ENCODE data around the gene CCDC90B.
"Not testable (repeated sequence)": the region's sequence is repeated elsewhere in the genome, so short reads cannot be mapped to it uniquely, and the experiment has no call there.

The CCDC90B gene

GRCh38 chr11:83311701-83312100 lies 25.5 kb upstream of the CCDC90B start:
- no peaks in the 10 kb centered on the region for H3F3A ChIP-seq (ENCODE audit: insufficient read depth, low read length)
- no peak overlapping the region for H3K4me2 ChIP-seq (ENCODE audit: low read length)
- no peaks in the 10 kb centered on the region for H3K9me2 ChIP-seq (ENCODE audit: low read depth, low read length)
- no peak overlapping the region for H2AFZ ChIP-seq (ENCODE audit: low read length)
- no peak overlapping the region for H3K27ac ChIP-seq (ENCODE audit: low read depth, low read length, poor library complexity, severe bottlenecking)
- H3K9me3 ChIP-seq (ENCODE audit: low read length): no peaks in the 10 kb centered on the region
- no peaks in the 10 kb centered on the region for H3K4me1 ChIP-seq (ENCODE audit: insufficient read depth, low read length, severe bottlenecking)
- TF ChIP-seq EZH2 (IDR thresholded peaks at IDR 0.05; ENCODE audit: borderline replicate concordance, low read length): no peak
- TF ChIP-seq, protein P1, sequence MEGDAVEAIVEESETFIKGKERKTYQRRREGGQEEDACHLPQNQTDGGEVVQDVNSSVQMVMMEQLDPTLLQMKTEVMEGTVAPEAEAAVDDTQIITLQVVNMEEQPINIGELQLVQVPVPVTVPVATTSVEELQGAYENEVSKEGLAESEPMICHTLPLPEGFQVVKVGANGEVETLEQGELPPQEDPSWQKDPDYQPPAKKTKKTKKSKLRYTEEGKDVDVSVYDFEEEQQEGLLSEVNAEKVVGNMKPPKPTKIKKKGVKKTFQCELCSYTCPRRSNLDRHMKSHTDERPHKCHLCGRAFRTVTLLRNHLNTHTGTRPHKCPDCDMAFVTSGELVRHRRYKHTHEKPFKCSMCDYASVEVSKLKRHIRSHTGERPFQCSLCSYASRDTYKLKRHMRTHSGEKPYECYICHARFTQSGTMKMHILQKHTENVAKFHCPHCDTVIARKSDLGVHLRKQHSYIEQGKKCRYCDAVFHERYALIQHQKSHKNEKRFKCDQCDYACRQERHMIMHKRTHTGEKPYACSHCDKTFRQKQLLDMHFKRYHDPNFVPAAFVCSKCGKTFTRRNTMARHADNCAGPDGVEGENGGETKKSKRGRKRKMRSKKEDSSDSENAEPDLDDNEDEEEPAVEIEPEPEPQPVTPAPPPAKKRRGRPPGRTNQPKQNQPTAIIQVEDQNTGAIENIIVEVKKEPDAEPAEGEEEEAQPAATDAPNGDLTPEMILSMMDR (IDR thresholded peaks at IDR 0.05; ENCODE audit: low read length): no peak
- H3K79me2 ChIP-seq (ENCODE audit: insufficient read depth, low read length): no peaks in the 10 kb centered on the region
- H4K20me1 ChIP-seq (ENCODE audit: insufficient read depth, low read length): no peaks in the 10 kb centered on the region
- no peak overlapping the region for H3K4me3 ChIP-seq (ENCODE audit: low read depth, low read length, poor library complexity, severe bottlenecking)
- no peak overlapping the region for H3K9ac ChIP-seq (ENCODE audit: low read length)
- H3K36me3 ChIP-seq (ENCODE audit: insufficient read depth, low read length): no peaks in the 10 kb centered on the region
- H3K27me3 ChIP-seq (ENCODE audit: insufficient read depth, low read length): no peaks in the 10 kb centered on the region

DNA sequence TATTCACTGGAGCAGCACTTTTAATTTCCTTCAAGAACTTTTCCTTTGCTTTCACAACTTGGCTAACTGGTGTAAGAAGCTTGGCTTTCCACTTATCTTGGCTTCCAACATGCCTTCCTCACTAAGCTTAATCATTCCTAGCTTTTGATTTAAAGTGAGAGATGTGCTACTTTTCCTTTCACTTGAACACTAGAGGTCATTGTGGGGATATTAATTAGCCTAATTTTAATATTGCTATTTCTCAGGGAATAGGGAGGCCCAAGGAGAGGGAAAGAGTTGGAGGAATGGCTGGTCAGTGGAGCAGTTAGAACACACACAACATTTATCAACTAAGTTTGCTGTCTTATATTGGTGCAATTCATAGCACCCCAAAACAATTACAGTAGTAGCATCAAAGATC lies 24.6 kb upstream of the CCDC90B start:
- H4K20me1 ChIP-seq (ENCODE audit: insufficient read depth, low read length): no peaks in the 10 kb centered on the region
- no peak overlapping the region for H3K9ac ChIP-seq (ENCODE audit: low read length)
- H2AFZ ChIP-seq (ENCODE audit: low read length): no peak overlapping the region
- no peaks in the 10 kb centered on the region for H3K9me3 ChIP-seq (ENCODE audit: low read length)
- H3K79me2 ChIP-seq (ENCODE audit: insufficient read depth, low read length): no peaks in the 10 kb centered on the region
- TF ChIP-seq, protein P1 (IDR thresholded peaks at IDR 0.05; ENCODE audit: low read length): no peak
- no peak for TF ChIP-seq EZH2 (IDR thresholded peaks at IDR 0.05; ENCODE audit: borderline replicate concordance, low read length)
- no peaks in the 10 kb centered on the region for H3K27me3 ChIP-seq (ENCODE audit: insufficient read depth, low read length)
- no peaks in the 10 kb centered on the region for H3F3A ChIP-seq (ENCODE audit: insufficient read depth, low read length)
- no peaks in the 10 kb centered on the region for H3K4me1 ChIP-seq (ENCODE audit: insufficient read depth, low read length, severe bottlenecking)
- no peak overlapping the region for H3K27ac ChIP-seq (ENCODE audit: low read depth, low read length, poor library complexity, severe bottlenecking)
- H3K4me2 ChIP-seq (ENCODE audit: low read length): no peak overlapping the region
- H3K36me3 ChIP-seq (ENCODE audit: insufficient read depth, low read length): no peaks in the 10 kb centered on the region
- no peaks in the 10 kb centered on the region for H3K9me2 ChIP-seq (ENCODE audit: low read depth, low read length)
- H3K4me3 ChIP-seq (ENCODE audit: low read depth, low read length, poor library complexity, severe bottlenecking): no peak overlapping the region

GRCh38 chr11:83308536-83308935 lies 22.4 kb upstream of the CCDC90B start:
- H3K9ac ChIP-seq (ENCODE audit: low read length); H3K27me3 ChIP-seq (ENCODE audit: insufficient read depth, low read length); H3K36me3 ChIP-seq (ENCODE audit: insufficient read depth, low read length); H3K4me2 ChIP-seq (ENCODE audit: low read length); H3K4me1 ChIP-seq (ENCODE audit: insufficient read depth, low read length, severe bottlenecking); H4K20me1 ChIP-seq (ENCODE audit: insufficient read depth, low read length); H3K79me2 ChIP-seq (ENCODE audit: insufficient read depth, low read length); H3K9me2 ChIP-seq (ENCODE audit: low read depth, low read length); H3K4me3 ChIP-seq (ENCODE audit: low read depth, low read length, poor library complexity, severe bottlenecking); H3K27ac ChIP-seq (ENCODE audit: low read depth, low read length, poor library complexity, severe bottlenecking); H3K9me3 ChIP-seq (ENCODE audit: low read length); H2AFZ ChIP-seq (ENCODE audit: low read length); H3F3A ChIP-seq (ENCODE audit: insufficient read depth, low read length): not testable (repeated sequence)

DNA sequence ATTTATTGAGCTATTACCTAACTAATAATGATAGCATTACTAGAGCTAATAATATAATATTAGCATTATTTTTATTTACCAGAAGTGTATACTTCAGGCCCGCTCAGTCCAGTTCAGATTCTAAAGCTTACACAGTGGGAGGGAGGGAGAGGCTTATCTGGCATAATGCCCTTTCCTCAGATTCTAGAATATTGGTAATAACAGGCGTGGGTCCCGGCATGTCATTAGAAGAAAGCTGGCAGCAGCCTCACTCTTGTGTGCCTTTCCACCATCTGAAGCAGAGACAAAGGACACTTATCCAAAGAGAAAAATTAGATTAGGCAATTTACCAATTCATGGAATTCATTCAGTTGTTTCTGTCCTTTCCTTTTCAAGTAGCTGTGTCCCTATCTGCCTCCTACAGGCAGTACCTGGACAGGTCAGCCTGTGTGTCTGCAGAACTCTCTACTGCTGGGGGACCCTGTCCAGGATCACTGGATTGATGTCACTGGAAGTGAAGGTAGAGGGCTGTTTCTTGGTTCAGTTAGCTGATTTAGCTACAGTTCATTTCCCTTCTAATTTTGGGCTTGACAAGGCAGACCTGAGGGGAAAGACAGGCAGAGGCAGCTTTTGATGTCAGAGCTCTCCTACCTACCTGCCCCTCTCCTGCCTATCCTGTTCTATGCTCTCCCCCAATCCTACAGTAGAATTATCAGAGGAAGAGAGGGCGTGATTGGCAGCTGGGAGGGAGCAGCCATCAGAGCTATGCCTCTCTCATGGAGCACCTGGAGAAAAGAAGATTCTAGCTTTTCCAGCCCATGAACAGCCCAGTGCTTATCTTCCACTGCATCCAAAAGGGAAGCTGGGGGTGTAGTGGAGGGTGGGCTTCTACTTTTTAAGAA lies 20.3 kb upstream of the CCDC90B start:
- Histone ChIP-seq H3F3A (ENCODE audit: insufficient read depth, low read length) (no peaks in the 10 kb centered on the region), H3K9ac (ENCODE audit: low read length) (no peak overlapping the region), H3K4me3 (ENCODE audit: low read depth, low read length, poor library complexity, severe bottlenecking) (no peak overlapping the region), H4K20me1 (ENCODE audit: insufficient read depth, low read length) (no peaks in the 10 kb centered on the region), H3K4me1 (ENCODE audit: insufficient read depth, low read length, severe bottlenecking) (no peaks in the 10 kb centered on the region), H2AFZ (ENCODE audit: low read length) (no peak overlapping the region), H3K27ac (ENCODE audit: low read depth, low read length, poor library complexity, severe bottlenecking) (no peak overlapping the region), H3K36me3 (ENCODE audit: insufficient read depth, low read length) (no peaks in the 10 kb centered on the region), H3K9me2 (ENCODE audit: low read depth, low read length) (no peaks in the 10 kb centered on the region), H3K79me2 (ENCODE audit: insufficient read depth, low read length) (no peaks in the 10 kb centered on the region), H3K27me3 (ENCODE audit: insufficient read depth, low read length) (no peaks in the 10 kb centered on the region), H3K4me2 (ENCODE audit: low read length) (no peak overlapping the region), H3K9me3 (ENCODE audit: low read length) (no peaks in the 10 kb centered on the region)
- TF ChIP-seq, protein P1 (IDR thresholded peaks at IDR 0.05; ENCODE audit: low read length): no peak
- no peak for TF ChIP-seq EZH2 (IDR thresholded peaks at IDR 0.05; ENCODE audit: borderline replicate concordance, low read length)
